Peyer's patch (tissue), 4 donors: Measurements from ENCODE around the gene ARPC5. TPM values are rescaled to one million over a fixed set of nuclear protein-coding genes. Genes with fewer than 3 reads are reported as not detected.

Experiments used
- DNase-seq, 3 donors: peaks; one replicate each; pipeline ENCODE4 v3.0.0-alpha.2; 2017 to 2019
- H3K27ac ChIP-seq, 4 donors: fragments of 200-600 bp; sonication (generic); one replicate each; pipeline ENCODE4 v1.5.1; 2016 to 2019
- H3K27me3 ChIP-seq, 2 donors: fragments of 200-600 bp; sonication (generic); one replicate each; pipeline ENCODE4 v1.5.1; 2019
- H3K36me3 ChIP-seq, 3 donors: fragments of 200-600 bp; sonication (generic); one replicate each; pipeline ENCODE4 v1.5.1; 2016 to 2019
- H3K4me1 ChIP-seq, 4 donors: fragments of 200-600 bp; sonication (generic); one replicate each; pipeline ENCODE4 v1.5.1; 2016 to 2019
- H3K4me3 ChIP-seq, 4 donors: fragments of 200-600 bp; sonication (generic); 1 replicate in 3 of 4; 2 replicates in 1 of 4; pipeline ENCODE4 v1.5.1; 2016 to 2019; ENCODE audit warnings: mild to moderate bottlenecking in 1 of 4
- H3K9me3 ChIP-seq, 4 donors: fragments of 200-600 bp; sonication (generic); one replicate each; pipeline ENCODE4 v1.5.1; 2016 to 2019; ENCODE audit warnings: mild to moderate bottlenecking in 1 of 4
- POLR2A ChIP-seq, 2 donors: fragments of 450-650 bp; IDR thresholded peaks; one replicate each; pipeline ENCODE4 v1.5.1; 2017; ENCODE audit warnings: antibody characterized with exemption in 2 of 2, mild to moderate bottlenecking in 2 of 2, moderate library complexity in 2 of 2
- total RNA-seq, 4 donors: library from RNA; depleted of rRNA; stranded (reverse); fragments of >200 nt; gene quantifications; one replicate each; pipeline ENCODE4 v1.1.0, GENCODE V29; 2016
- TF ChIP-seq, protein P1 (sequence below), 6 experiments: fragments of 450-650 bp in 4 of 6; fragments of 200-600 bp in 2 of 6; sonication (generic) in 1 of 6; IDR thresholded peaks; one replicate each; pipeline ENCODE4 v1.5.1; 2017 to 2019; ENCODE audit warnings: antibody characterized with exemption in 6 of 6, mild to moderate bottlenecking in 3 of 6, moderate library complexity in 1 of 6

ARPC5 gene
- total RNA-seq, 4 donors from 2014 or later: 57.9 to 86.7 (median 67.9) TPM

DNA sequence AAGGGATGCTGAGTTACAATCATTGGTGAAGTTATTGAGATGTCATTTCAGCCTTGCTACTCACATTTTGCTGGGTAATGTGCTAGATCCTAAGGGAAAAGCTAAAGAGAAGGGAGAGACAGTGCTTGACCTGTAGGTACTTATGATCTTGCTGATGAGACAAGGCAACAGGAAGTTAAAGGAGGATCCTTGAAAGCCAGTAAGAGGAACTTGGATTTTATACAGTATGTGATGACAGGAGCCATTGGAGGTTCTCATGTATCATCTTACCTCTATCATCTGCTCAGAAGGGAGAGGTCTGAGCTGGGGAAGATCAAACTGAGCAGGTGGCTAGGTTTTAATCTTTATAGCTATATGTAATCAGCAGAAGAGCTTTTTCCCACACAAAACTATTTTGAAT lies 11.2 kb upstream of the ARPC5 start:
- Histone ChIP-seq H3K27me3 (no peaks in the 10 kb centered on the region), H3K27ac (no peak overlapping the region), H3K9me3 (no peaks in the 10 kb centered on the region), H3K4me1 (peaks cover 0 to 4% (median 0%) of the 10 kb centered on the region in 4 donors), H3K36me3 (no peaks in the 10 kb centered on the region), H3K4me3 (no peak overlapping the region)
- TF ChIP-seq, protein P1, sequence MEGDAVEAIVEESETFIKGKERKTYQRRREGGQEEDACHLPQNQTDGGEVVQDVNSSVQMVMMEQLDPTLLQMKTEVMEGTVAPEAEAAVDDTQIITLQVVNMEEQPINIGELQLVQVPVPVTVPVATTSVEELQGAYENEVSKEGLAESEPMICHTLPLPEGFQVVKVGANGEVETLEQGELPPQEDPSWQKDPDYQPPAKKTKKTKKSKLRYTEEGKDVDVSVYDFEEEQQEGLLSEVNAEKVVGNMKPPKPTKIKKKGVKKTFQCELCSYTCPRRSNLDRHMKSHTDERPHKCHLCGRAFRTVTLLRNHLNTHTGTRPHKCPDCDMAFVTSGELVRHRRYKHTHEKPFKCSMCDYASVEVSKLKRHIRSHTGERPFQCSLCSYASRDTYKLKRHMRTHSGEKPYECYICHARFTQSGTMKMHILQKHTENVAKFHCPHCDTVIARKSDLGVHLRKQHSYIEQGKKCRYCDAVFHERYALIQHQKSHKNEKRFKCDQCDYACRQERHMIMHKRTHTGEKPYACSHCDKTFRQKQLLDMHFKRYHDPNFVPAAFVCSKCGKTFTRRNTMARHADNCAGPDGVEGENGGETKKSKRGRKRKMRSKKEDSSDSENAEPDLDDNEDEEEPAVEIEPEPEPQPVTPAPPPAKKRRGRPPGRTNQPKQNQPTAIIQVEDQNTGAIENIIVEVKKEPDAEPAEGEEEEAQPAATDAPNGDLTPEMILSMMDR (IDR thresholded peaks at IDR 0.05): no peak
- no peak for TF ChIP-seq POLR2A (IDR thresholded peaks at IDR 0.05)
- DNase-seq: no peak

DNA sequence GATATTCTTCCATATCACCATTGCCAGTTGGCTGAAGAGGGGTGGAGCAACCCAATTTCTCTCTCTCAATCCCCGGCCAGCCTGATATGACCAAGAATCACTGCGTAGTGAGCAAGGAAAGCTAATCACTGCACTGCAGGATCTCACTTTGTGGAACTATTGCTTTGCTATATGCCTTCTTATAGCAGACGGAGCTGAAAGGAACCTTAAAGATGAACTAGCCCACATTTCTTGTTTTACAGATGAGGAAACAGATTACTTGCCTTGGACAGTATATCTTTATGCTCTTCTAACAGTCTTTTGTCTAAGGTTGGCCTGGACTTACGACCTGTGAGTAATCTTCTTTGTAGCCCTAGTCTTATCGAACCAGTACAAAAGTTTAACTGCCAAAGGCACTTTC lies 9.9 kb upstream of the ARPC5 start:
- no peak overlapping the region for H3K4me3 ChIP-seq
- no peak for DNase-seq
- no peaks in the 10 kb centered on the region for H3K9me3 ChIP-seq
- no peaks in the 10 kb centered on the region for H3K4me1 ChIP-seq
- no peaks in the 10 kb centered on the region for H3K36me3 ChIP-seq
- H3K27ac ChIP-seq: no peak overlapping the region
- TF ChIP-seq POLR2A (IDR thresholded peaks at IDR 0.05): no peak
- TF ChIP-seq, protein P1 (IDR thresholded peaks at IDR 0.05): no peak
- H3K27me3 ChIP-seq: no peaks in the 10 kb centered on the region

DNA sequence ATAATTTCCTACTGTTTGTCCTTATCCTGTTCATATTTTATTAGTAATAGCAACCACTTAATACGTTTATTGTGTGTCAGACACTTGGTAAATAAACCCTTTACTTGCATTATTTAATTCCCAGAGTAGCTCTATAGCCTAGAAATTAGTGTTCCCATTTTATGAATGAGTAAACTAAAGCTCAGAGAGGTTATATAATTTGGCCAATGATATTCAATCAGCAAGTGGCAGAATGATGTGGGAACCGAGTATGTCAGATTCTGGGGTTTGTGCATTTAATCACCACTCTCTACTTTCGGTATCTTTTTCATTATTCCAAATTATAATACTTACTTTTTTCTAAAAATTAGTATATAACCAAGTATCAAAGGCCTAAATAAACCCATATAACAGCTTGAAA lies 6.6 kb upstream of the ARPC5 start:
- TF ChIP-seq POLR2A (IDR thresholded peaks at IDR 0.05): no peak
- no peak for DNase-seq
- no peak overlapping the region for H3K4me3 ChIP-seq
- H3K27me3 ChIP-seq: no peaks in the 10 kb centered on the region
- H3K4me1 ChIP-seq: no peaks in the 10 kb centered on the region
- H3K36me3 ChIP-seq: no peaks in the 10 kb centered on the region
- no peaks in the 10 kb centered on the region for H3K9me3 ChIP-seq
- H3K27ac ChIP-seq: no peak overlapping the region

DNA sequence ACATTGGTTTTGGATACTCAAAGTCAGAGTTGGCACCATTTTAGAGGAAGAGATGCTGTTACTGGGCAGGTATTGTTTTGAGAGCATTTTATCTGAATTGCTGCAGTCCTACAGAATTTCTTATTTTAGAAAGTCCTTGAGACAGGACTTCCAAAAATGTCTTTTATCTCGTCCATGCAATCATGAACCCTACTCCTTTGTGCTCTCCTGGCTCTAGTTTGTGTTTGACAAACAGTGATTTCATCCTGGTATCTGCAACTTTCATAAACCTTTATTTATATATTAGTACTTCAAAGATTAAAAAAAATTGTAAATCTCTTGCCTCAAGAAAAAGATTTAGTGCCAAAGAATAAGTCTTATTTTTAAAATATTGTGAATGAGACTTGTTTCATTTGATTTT lies 4.6 kb upstream of the ARPC5 start:
- Histone ChIP-seq H3K4me1 (peaks cover 0 to 11% (median 0%) of the 10 kb centered on the region in 4 donors), H3K4me3 (no peak overlapping the region), H3K9me3 (no peaks in the 10 kb centered on the region), H3K27me3 (no peaks in the 10 kb centered on the region), H3K27ac (no peak overlapping the region), H3K36me3 (no peaks in the 10 kb centered on the region)
- TF ChIP-seq POLR2A (IDR thresholded peaks at IDR 0.05): no peak
- TF ChIP-seq, protein P1 (IDR thresholded peaks at IDR 0.05): no peak
- no peak for DNase-seq

DNA sequence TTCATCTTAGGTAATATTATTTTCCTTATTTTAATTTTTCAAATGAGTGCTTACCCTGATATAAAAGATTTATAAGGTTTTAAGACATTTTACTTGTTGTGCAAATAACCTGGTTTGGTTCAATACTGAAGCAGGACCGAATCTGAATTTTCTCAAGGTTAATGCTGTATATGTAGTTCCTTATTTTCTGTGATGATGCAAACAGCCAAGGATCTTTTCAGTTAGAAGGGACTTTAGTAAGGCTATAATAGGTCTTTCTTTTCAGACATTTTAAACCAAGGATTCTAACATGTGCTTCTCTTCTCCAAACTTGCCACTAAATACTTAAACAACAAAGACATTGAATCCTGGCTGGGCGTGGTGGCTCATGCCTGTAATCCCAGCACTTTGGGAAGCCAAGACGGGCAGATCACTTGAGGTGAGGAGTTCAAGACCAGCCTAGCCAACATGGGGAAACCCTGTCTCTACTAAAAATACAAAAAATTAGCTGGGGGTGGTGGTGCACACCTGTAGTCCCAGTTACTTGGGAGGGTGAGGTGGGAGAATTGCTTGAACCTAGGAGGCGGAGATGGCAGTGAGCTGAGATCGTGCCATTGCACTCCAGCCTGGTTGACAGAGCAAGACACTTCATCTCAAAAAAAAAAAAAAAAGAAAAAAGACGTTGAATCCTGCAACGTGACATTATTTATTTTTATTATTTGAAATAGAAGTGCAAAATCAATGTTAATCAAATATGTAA lies 3.2 kb upstream of the ARPC5 start:
- Histone ChIP-seq H3K9me3 (no peaks in the 10 kb centered on the region), H3K36me3 (no peaks in the 10 kb centered on the region), H3K4me1 (peaks cover 0 to 11% (median 0%) of the 10 kb centered on the region in 4 donors), H3K27ac (no peak overlapping the region), H3K27me3 (no peaks in the 10 kb centered on the region), H3K4me3 (no peak overlapping the region)
- no peak for TF ChIP-seq POLR2A (IDR thresholded peaks at IDR 0.05)
- TF ChIP-seq, protein P1 (IDR thresholded peaks at IDR 0.05): no peak
- DNase-seq: no peak

DNA sequence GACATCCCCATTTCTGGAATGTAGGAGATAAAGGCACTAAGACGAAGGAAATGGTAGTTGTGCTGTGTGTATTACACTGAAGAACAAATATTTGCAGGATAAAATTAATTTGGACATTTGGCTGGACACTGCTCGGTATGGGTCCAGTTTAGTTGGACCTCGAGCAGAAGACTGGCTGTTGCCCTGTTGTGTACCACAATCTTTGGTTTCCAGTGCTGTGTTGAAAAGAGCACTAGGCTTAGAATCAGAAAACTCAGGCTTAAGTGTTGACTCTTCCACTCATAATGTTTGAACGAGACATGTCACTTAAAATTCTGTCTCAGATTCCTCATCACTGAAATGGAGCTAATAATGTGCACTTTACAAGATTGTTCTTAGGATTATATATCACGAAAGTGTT lies 1.2 kb upstream of the ARPC5 start:
- Histone ChIP-seq H3K4me3 (peak overlapping the region in 1 of 4 donors; percentile 96), H3K9me3 (no peaks in the 10 kb centered on the region), H3K4me1 (peaks cover 0 to 30% (median 0%) of the 10 kb centered on the region in 4 donors), H3K36me3 (peaks cover 0 to under 1% (median 0%) of the 10 kb centered on the region in 3 donors), H3K27ac (no peak overlapping the region), H3K27me3 (no peaks in the 10 kb centered on the region)
- no peak for DNase-seq
- TF ChIP-seq, protein P1 (IDR thresholded peaks at IDR 0.05): no peak
- no peak for TF ChIP-seq POLR2A (IDR thresholded peaks at IDR 0.05)
